SU-DHL-6 (cell line): Measurements from ENCODE around the gene SLC7A5.

Experiments used
- H2AFZ ChIP-seq: fragments of 200-600 bp; sonication (generic); 2 replicates; pipeline ENCODE4 v1.6.1; 2014; ENCODE audit warnings: low read depth, mild to moderate bottlenecking, moderate library complexity, mixed read lengths, antibody characterized with exemption, low read length; ENCODE audit not compliant: severe bottlenecking
- H3F3A ChIP-seq: fragments of 200-600 bp; shearing (Covaris generic); 2 replicates; pipeline ENCODE4 v1.6.0; 2016; ENCODE audit warnings: antibody characterized with exemption, mild to moderate bottlenecking; ENCODE audit not compliant: insufficient read depth
- H3K27ac ChIP-seq: fragments of 200-600 bp; sonication (generic); 2 replicates; pipeline ENCODE4 v1.5.1; 2016; ENCODE audit warnings: low read depth, mild to moderate bottlenecking, low read length, moderate library complexity, mixed read lengths
- H3K27me3 ChIP-seq: fragments of 200-600 bp; sonication (generic), shearing (Covaris generic); 2 replicates; pipeline ENCODE4 v1.6.0; 2014; ENCODE audit warnings: mild to moderate bottlenecking, low read length
- H3K36me3 ChIP-seq: fragments of 200-600 bp; sonication (generic); 2 replicates; pipeline ENCODE4 v1.6.1; 2014; ENCODE audit warnings: mild to moderate bottlenecking, low read length, mixed read lengths
- H3K4me2 ChIP-seq: fragments of 300-600, 200-600 bp; shearing (Covaris generic), sonication (generic); 2 replicates; pipeline ENCODE4 v1.6.0; 2014; ENCODE audit warnings: low read length, low read depth, mild to moderate bottlenecking; ENCODE audit not compliant: poor library complexity, severe bottlenecking
- H3K4me3 ChIP-seq: fragments of 200-600 bp; sonication (generic); 2 replicates; pipeline ENCODE4 v1.5.1; 2014; ENCODE audit warnings: antibody characterized with exemption, low read length, mild to moderate bottlenecking, mixed read lengths; ENCODE audit not compliant: insufficient read depth, poor library complexity, severe bottlenecking
- H3K79me2 ChIP-seq: fragments of 200-600 bp; sonication (generic); 2 replicates; pipeline ENCODE4 v1.6.1; 2014; ENCODE audit warnings: mild to moderate bottlenecking, low read length, moderate library complexity; ENCODE audit not compliant: insufficient read depth
- H3K9ac ChIP-seq: fragments of 200-600 bp; sonication (generic); 2 replicates; pipeline ENCODE4 v1.7.0; 2014; ENCODE audit warnings: mild to moderate bottlenecking, low read length
- H3K9me2 ChIP-seq: fragments of 200-600 bp; sonication (generic); replicated peaks from 2 replicates; pipeline ENCODE4 v1.6.1; 2014; ENCODE audit warnings: low read length; ENCODE audit not compliant: insufficient read depth
- H3K9me3 ChIP-seq: fragments of 200-600 bp; sonication (generic); 2 replicates; pipeline ENCODE4 v1.6.1; 2014; ENCODE audit warnings: low read length, mixed read lengths; ENCODE audit not compliant: insufficient read depth
- H4K20me1 ChIP-seq: fragments of 200-600 bp; sonication (generic); 2 replicates; pipeline ENCODE4 v1.6.1; 2014; ENCODE audit warnings: low read depth, mild to moderate bottlenecking, antibody characterized with exemption, low read length, moderate library complexity, mixed read lengths
- EZH2phosphoT487 ChIP-seq: fragments of 200-600 bp; sonication (generic), shearing (Covaris generic); conservative IDR thresholded peaks from 2 replicates; pipeline ENCODE4 v1.6.1; 2018; ENCODE audit warnings: mild to moderate bottlenecking, antibody characterized with exemption, low read length, moderate library complexity, mixed read lengths
- TF ChIP-seq, protein P1 (sequence below): fragments of 200-600 bp; sonication (generic); IDR thresholded peaks from one replicate; pipeline ENCODE4 v1.5.1; 2017; ENCODE audit warnings: antibody characterized with exemption, mild to moderate bottlenecking, low read length, moderate library complexity; ENCODE audit not compliant: insufficient read depth, poor library complexity, severe bottlenecking

SLC7A5 gene

DNA sequence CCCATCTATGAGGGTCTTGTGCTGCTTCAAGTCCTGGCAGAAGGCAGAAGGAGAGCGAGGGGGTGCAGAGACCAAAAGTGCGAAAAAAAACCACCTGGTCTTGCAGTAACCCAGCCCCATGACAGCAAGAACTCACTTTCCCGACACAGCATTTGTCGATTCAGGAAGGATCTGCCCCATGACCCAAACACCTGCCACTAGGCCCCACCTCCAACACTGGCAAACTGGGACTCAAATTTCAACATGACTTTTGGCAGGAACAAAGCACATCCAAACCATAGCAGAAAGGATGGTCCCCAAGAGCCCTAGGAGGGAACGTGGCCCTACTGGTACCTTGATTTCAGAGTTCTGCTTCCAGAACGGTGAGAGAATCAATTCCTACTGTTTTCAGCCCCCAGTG, 68.8 kb downstream of the SLC7A5 start:
- no peaks in the 10 kb centered on the region for H3K9me2 ChIP-seq
- no peaks in the 10 kb centered on the region for H4K20me1 ChIP-seq
- peaks cover 87% of the 10 kb centered on the region for H3K79me2 ChIP-seq
- no peak overlapping the region for H2AFZ ChIP-seq
- H3K36me3 ChIP-seq = no peaks in the 10 kb centered on the region
- TF ChIP-seq EZH2phosphoT487 = no peak
- TF ChIP-seq, protein P1, sequence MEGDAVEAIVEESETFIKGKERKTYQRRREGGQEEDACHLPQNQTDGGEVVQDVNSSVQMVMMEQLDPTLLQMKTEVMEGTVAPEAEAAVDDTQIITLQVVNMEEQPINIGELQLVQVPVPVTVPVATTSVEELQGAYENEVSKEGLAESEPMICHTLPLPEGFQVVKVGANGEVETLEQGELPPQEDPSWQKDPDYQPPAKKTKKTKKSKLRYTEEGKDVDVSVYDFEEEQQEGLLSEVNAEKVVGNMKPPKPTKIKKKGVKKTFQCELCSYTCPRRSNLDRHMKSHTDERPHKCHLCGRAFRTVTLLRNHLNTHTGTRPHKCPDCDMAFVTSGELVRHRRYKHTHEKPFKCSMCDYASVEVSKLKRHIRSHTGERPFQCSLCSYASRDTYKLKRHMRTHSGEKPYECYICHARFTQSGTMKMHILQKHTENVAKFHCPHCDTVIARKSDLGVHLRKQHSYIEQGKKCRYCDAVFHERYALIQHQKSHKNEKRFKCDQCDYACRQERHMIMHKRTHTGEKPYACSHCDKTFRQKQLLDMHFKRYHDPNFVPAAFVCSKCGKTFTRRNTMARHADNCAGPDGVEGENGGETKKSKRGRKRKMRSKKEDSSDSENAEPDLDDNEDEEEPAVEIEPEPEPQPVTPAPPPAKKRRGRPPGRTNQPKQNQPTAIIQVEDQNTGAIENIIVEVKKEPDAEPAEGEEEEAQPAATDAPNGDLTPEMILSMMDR = no peak
- no peak overlapping the region for H3K4me3 ChIP-seq
- H3K4me2 ChIP-seq = no peak overlapping the region
- H3K27me3 ChIP-seq = no peaks in the 10 kb centered on the region
- H3K9ac ChIP-seq = no peak overlapping the region
- no peaks in the 10 kb centered on the region for H3K9me3 ChIP-seq
- no peak overlapping the region for H3K27ac ChIP-seq
- H3F3A ChIP-seq = peaks cover 10% of the 10 kb centered on the region; the same call in 1 of the 2 replicates

DNA sequence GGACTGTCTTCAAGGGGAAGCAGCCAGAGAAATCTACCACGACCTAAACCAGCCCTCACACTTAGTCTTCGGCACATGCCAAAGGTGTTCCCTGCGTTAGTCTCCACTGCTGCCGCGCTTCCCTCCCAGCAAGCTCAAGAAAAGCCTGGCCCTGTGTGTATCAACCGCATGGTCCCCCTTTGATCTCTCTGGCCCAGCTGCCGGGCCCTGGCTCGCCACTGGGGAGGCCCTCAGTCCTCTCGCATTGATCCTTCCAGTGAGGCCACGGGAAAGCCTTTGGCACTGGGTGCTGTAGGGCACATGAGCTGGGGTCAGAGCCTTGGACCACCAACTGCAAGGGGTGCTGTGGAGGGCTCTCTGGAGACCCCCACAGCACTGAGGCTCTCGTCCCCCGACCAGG, 74.0 kb downstream of the SLC7A5 start:
- Histone ChIP-seq H3K36me3 (no peaks in the 10 kb centered on the region), H3K4me2 (no peak overlapping the region), H3K79me2 (peaks cover 90% of the 10 kb centered on the region), H3K4me3 (no peak overlapping the region), H3K9me3 (no peaks in the 10 kb centered on the region), H3F3A (no peaks in the 10 kb centered on the region), H3K9me2 (no peaks in the 10 kb centered on the region), H4K20me1 (no peaks in the 10 kb centered on the region), H2AFZ (no peak overlapping the region), H3K27me3 (no peaks in the 10 kb centered on the region), H3K9ac (no peak overlapping the region), H3K27ac (no peak overlapping the region)
- TF ChIP-seq EZH2phosphoT487 = no peak
- TF ChIP-seq, protein P1 = no peak

DNA sequence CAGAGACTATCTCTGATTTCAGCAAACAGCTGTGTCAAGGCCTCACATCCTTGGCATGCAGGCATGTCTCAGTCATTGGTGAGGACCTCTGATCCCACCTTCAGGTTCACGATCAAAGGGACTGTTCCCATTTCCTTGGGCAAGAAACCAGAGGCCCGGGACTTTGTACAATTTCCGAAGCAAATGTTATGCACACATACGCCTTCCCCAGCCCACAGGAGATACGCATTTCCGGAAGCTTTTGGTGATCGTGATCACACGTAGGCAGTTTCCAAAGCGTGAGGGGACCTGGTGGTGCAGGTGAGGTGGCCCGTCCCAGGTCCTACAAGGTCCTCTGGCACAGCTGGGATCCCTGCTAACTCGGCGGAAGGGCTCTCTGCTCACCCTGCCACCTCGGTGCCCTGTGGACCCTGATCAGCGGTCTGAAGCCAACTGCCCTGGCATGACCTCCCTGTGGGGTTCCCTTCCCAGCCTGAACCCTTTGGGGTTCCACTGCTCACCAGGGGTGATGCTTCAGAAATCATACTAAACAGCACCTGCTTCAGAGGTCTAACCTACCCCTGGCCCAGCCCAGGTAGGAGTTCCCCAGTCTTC, 74.7 kb downstream of the SLC7A5 start:
- Histone ChIP-seq H3F3A (no peaks in the 10 kb centered on the region), H3K27me3 (no peaks in the 10 kb centered on the region), H3K9me2 (no peaks in the 10 kb centered on the region), H3K4me2 (no peak overlapping the region), H3K79me2 (peaks cover 91% of the 10 kb centered on the region), H4K20me1 (no peaks in the 10 kb centered on the region), H3K9ac (no peak overlapping the region), H3K4me3 (no peak overlapping the region), H3K36me3 (no peaks in the 10 kb centered on the region), H2AFZ (no peak overlapping the region), H3K9me3 (no peaks in the 10 kb centered on the region), H3K27ac (no peak overlapping the region)
- TF ChIP-seq, protein P1 = no peak
